Stimulated activated CD4-positive, alpha-beta T cell treated with anti-CD3 and anti-CD28 coated beads, Interleukin-12 subunit alpha, Interleukin-12 subunit beta, amount 100 ng/mL, for 24 hours (primary cell): ENCODE data around the gene PDZRN4.

Experiments used
- DNase-seq, 2 experiments: peaks; one replicate each; pipeline ENCODE4 v3.0.0-alpha.2; 2020; ENCODE audit warnings: low read depth in 2 of 2

The PDZRN4 gene

DNA sequence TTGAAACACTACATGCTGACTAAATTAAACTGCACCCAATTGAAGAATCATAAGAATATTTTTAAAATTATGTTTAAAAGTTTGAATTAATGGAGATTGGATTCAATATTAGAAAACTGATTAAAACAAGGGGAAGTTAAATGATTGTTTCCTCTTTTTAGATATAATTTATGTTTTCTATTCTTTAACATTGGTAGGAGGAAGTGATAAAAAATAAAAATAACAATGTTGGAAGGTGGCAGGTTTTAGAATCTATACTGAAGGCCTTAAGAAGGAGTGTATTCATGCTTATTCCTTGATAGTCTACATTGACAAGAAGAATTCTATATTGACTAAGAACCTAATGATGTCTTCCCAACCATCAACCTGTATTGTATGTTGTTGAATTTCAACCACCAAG, 168.1 kb downstream of the PDZRN4 start:
- no peak for DNase-seq

DNA sequence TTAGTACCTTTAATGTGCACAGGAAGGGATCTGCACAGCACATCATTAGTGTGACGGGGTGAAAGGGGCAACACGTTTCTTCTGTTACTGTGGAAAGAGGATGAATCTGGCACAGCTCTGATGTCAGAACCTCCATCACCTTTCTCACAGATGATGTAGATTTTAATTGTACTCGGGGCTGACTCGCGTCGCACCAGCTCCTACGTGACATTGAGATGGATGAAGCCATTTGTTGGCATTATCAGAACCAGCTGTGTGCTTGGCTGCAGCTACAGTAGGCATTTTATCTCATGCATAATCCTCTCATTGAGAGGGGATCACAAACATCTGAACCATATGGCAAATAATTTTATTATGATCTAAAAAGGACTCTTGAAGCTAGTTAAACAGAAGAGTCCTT, 173.6 kb downstream of the PDZRN4 start:
- DNase-seq: no peak

DNA sequence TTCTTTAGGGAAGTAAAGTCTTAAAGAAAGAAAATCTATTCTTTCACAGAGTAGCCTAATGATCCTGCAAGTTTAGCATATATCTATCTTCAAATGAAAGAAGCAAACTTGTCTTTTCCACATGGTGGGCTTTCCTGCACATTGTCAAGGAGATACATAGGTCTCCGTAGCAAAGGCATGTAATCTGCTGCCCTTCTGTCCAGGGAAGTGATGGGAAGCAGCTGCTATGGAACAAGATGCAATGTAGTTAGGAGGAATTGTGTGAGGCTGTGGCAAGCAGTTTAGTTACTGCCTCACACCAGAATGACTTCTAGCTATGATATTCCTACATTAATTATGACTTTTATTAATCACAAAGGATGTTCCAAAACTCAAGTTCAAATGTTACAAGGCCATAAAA, 174.4 kb downstream of the PDZRN4 start:
- DNase-seq: no peak

DNA sequence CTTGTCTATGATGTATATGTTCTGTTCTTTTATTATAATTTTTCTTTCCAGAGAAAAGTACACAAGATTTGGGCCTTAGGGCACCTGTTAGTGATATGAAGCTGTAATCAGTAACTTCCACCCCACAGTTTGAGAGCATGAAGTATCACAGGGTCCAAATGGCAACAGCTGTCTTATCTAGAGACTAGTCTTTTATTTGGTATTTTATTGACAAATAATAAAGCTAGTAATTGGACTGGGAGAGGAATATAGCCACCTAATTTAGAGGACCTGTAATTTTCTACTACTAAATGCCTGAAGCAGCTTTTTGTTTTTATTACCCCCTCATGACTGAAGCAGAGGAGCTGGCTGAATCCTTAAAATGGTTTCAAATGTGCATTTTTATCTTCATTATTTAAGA, 174.8 kb downstream of the PDZRN4 start:
- no peak for DNase-seq

DNA sequence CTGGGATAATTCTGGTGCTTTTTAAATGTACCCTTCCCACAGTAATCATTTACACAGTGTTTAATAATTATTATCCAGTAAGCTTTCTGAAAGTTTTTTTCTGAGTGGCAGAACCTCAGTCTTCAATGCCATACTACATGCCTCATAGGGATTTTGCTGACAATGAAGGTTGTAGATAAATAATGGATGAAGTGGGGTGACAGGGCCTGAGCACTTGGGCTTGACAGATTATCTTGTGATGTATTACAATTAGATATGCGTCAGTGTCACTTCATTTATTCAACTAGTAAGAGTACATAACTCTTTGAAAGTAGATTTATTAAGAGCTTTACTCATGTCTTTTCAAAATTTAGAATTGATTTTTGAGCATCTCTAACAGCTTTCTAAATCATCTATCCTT, 176.1 kb downstream of the PDZRN4 start:
- no peak for DNase-seq

DNA sequence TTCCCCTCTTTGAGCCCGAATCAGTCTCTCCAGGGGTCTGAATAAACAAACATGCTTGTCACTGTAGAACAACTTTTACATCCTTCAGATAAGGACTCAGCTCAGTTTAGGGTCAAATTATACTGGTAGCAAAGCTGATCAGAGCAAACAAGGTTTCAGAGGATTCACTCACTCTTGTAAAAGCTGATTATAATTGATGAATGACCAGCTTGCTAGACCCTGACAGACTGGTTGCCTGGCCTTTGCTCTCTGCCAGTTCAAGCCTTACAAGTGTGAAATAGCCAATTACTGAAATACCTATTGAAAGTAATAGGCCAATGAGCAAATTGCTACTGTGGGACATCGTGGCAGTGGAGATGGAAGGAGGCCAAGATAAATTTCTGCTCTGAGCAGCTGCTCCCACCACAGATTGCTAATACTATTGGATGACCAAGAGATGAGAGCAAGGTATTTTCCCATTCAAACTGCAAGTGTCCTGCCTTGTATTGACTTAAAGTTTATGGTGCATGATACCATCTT, 177.6 kb downstream of the PDZRN4 start:
- DNase-seq: no peak

DNA sequence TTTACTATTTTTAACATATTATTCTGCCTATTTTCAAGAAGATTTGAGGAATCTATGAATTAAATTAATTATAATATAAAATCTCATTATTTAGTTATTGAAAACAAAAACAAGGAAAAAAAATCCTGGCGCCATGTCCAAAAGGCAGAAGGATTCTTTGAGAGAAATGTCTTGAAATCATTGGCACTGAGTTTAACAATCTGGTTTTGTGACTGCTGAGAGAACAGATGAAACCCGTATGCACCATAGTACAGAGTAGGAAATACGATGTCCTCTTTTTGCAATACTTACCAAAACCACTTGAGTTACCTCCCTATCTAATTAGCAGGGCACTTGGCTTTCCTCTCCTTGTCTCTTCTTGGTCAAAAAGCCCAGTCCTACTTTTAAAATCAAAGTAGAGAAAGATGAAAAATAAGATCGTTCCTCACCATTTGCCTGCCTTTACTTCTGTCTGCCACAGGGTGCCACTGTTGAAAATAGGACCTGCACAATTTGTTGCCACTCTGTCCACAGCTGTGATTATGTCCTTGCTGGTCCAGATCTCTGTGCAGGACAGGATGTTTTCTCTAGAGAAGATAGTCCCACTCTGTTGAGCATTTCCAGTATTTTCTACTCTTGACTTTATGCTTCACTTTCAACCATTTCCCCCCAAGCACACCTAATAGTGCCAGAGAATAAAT, 179.7 kb downstream of the PDZRN4 start:
- DNase-seq: no peak

- no peak for DNase-seq
Measured at GRCh38 chr12:41380878-41381277, 192.8 kb downstream of the PDZRN4 start.

- DNase-seq: no peak
Measured at GRCh38 chr12:41402801-41403200, 214.7 kb downstream of the PDZRN4 start.

DNA sequence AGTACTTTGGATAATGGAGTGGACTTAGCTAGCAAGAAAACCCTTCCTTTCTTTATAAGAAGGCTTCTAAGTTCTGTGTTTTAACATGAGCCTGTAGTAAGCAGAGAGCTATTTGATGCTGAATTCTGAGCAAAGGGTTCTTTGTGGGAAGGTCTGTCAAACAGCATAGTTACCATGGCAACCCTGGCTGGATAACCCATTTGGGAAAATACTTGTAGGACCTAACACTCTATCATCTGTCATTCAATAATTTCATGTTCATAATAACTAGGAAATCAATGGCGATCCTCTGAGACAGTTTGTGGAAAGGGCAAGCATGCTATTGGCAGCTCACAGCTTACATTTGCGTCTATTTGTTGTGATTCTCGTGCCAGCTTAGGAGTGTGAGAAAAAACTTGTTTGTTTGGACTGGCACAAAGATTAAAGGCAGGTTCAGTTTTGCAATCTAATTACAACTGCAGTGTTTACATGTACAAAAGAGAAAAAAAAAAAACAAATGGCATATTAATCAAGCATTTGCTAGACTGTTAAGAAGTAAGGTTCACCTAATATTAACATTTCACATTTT, 219.2 kb downstream of the PDZRN4 start:
- DNase-seq: no peak

DNA sequence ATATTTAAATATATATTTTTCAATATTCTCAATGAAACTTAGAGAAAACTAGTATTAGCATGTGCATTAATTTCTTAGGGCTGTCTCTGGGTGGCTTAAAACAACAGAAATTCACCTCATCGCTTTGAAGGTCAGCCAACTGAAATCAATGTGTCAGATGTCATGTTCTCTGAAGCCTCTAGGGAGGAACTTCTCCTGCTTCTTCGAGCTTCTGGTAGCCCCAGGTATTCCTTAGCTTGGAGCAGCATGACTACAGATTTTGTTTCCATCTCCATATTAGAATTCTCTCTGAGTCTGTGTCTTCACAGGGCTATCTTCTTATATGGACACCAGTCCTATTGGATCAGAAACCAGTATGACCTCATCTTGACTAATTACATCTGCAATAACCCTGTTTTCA, 221.5 kb downstream of the PDZRN4 start:
- DNase-seq: no peak

- DNase-seq: no peak
Measured at GRCh38 chr12:41418586-41418985, 230.5 kb downstream of the PDZRN4 start.

DNA sequence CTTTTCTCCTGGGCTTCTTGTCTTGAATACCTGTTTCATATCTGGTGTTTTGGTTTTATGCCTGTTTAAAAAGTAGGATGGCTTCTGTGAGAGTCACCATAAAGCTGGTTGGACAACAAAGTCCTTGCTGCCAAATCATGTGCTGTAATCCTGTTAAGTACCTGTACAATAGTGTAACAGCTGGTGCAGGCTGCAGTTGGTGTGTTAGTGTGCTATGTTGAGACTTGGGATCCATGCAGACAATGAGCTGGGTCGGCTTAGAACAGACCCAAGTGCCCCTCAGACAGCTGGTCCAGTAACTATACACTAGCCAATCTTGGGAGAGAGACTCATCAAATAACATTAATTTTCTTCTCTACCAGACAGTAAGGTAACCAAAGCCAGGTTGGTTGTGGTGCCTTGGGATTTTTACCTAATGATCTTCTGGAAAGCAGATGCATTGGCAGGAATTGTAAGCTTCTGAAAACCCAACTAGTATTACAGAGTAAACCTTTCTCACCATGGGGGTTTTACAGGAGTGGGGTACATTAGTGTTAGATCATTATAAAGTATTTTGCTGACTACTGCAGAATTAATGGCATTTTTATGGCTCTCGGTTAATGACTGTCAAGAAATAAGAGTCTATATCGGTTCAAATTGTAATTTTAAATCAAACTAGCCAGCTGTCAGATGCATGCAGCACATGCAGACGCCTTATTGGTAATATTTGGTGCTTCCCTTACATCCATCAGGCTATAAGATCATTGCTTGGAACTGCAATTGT, 231.2 kb downstream of the PDZRN4 start:
- no peak for DNase-seq

DNA sequence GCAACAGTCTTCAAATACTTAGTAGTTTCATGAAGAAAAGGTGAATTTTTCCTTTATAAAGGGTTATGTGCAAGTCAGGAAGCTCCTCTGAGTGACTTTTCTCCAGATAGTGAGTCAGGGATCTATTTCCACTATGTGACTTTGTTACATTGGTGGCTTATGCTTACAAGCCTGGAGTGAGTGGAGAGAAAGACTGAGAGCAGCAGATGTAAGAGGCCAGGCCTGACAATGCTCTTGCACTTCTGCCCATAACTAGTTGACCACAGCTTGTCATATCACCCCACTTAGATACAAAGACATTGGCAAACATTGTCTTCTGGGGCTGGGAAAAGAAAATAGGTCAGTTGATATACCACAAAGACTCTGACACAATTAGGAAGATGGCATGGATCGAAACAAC, 236.5 kb downstream of the PDZRN4 start:
- DNase-seq: no peak

DNA sequence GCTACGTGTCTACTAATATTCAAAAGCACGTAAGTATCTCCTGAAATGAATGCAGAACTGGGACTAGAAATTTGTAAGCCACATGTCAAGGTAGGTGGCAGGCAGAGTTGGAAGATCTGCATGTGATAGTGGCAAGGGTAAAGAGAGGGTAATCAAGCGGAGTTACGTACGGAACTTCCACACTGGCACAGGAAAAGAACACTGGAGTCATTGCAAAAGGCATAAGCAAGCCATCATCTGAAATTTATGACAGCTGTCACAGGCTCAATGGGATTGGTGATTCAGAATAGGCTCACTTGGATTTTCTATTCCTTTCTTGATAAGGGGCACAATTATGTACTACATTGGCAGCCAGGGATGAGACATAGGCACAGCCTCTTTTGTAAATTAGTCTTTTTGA, 245.3 kb downstream of the PDZRN4 start:
- no peak for DNase-seq

DNA sequence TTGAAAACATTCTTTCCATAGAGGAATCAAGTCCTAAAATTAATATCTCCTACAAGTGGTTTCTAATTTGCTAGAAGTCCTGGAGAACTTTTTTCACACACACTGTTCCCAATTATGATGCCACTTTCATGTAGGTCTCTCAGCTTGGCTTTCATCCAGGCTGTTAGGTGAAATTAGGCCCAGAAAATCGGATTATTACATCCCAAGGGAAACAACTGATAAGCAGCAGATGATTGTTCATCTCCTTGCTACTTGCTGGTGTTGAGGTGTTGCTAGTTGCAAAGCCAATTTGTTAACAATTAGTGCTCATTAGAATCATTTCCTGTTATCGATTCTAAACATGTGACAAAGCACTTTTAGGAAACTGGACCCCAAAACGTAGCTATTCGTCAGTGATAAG, 248.0 kb downstream of the PDZRN4 start:
- DNase-seq: no peak

GRCh38 chr12:41437563-41437962, 249.4 kb downstream of the PDZRN4 start:
- DNase-seq: no peak

DNA sequence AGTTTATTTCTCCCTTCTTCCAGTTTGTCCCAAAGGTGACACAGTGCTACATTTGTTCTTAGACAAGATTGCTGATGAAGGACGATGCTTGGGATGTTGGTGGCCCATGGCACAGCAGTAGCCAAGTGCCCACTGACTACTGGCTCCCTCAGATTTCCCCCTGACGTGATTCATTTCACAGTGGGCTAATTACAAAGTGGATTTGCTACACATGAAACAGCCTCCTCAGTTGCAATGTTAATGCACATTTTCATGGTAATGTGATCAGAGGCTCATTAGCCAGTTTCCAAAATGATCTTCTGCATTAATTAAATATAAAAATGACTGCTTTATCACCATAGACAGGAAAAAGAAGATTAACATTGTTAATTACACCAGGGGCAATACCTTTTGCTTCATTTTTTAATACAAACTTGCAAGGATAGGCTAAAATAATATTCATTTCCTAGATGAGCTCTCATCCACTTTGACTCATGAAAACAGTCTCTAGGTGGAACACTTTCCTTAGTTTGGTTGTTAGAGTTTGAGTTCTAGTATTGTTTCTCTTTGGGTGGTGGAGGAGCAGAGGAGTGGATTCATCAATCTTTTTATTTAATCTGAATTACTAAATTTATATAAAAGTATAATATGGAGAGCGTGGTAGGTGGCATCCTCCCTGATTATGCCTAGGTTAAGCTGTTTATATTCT, 250.9 kb downstream of the PDZRN4 start:
- no peak for DNase-seq

DNA sequence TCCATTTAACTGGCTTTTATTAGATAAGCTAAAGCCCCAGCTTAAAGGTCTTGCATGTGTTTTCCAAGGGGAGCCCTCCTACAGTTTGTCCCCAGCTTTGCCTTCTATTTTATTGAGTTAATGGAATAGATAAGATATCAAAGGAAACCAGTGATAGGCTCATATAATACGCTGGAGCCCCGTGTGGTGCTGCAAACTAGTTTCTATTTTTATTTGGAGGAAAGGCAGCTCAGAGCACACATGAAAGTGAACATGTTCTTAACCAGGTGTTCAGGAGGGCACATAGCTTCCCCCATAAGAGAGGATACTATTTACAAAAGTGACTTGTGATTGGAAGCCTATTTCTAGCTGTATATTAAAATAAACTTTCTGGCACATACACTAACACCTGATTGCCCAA, 251.7 kb downstream of the PDZRN4 start:
- DNase-seq: no peak

DNA sequence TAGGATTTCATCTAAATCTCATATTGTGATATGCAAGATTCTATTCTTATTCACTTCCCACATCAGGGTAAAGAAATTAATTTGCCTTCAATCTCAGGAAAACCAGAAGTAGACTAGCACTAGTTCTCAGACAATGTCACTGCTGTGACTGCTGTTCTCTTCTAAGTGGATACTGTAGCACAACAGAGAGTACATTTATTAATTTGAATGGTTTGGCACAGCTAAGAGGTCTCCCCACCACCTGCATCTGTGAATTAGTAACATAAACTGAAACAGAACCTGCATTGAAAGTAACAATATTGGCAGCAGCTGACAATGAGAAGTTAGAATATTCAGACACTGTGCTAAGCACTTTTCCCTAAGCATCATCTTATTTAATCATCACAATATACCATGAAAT, 253.1 kb downstream of the PDZRN4 start:
- DNase-seq: no peak

DNA sequence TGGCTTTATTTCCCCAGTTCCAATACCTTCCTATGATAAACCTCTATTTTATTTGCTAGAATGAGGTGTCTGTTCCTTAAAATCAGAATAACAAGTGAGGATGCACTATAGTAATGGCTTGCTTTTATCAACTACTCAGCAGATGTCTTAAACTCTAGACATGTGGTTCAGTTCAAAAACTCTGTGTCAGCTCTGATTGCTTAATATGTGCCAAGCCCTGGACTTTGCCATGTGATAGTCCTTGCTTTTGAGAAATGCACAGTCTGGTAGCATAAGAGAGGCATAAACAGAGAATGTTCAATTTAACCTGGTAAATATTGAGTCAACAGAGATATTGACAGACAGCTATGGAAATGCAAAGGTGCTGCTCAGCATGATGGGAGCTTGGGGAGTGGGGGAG, 254.8 kb downstream of the PDZRN4 start:
- no peak for DNase-seq

GRCh38 chr12:41443690-41444089, 255.6 kb downstream of the PDZRN4 start:
- no peak for DNase-seq
